Measurements from ENCODE around the gene COPS7B. TPM values are rescaled to one million over a fixed set of nuclear protein-coding genes. Genes with fewer than 3 reads are reported as not detected.

Gene COPS7B
- total RNA-seq, 1 experiment from 2014 or later: 41.3 TPM

DNA sequence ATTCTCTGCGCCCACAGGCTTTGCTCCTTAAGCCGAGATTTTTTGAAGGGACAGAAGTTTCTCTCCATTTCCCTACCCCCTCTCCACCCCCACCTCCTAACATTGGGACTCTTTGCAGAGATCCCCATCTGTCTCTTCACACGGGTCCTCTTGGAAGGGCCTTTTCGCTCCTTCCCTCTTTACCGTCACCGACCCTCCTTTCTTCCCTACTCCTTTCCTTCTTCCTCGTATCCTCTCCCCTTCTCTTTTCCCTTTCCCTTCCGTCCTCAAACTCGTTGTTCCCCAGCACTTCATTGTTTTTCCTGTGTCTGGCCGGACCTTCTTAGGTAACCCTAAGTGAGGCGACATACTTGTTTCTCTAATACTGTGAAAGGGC lies 660 bp downstream of the COPS7B start:
- Histone ChIP-seq H3K27ac (ENCODE audit: low read length) (peak overlapping the region; percentile 91), H3K9me3 (ENCODE audit: control insufficient read depth, insufficient read depth, low read depth, low read length) (no peaks in the 10 kb centered on the region), H3K4me3 (ENCODE audit: low read depth in 2 of 2, low read length in 2 of 2) (peak overlapping the region; percentile 68 to 74), H3K4me1 (ENCODE audit: control insufficient read depth, insufficient read depth, low read length) (peaks cover 31% of the 10 kb centered on the region), H3K36me3 (ENCODE audit: control insufficient read depth, insufficient read depth, low read length) (peaks cover 9% of the 10 kb centered on the region), H3K27me3 (ENCODE audit: control insufficient read depth, insufficient read depth, low read length) (no peaks in the 10 kb centered on the region)
- BruUV-seq (replicated peaks): no TSS peak
- TF ChIP-seq, protein P1, sequence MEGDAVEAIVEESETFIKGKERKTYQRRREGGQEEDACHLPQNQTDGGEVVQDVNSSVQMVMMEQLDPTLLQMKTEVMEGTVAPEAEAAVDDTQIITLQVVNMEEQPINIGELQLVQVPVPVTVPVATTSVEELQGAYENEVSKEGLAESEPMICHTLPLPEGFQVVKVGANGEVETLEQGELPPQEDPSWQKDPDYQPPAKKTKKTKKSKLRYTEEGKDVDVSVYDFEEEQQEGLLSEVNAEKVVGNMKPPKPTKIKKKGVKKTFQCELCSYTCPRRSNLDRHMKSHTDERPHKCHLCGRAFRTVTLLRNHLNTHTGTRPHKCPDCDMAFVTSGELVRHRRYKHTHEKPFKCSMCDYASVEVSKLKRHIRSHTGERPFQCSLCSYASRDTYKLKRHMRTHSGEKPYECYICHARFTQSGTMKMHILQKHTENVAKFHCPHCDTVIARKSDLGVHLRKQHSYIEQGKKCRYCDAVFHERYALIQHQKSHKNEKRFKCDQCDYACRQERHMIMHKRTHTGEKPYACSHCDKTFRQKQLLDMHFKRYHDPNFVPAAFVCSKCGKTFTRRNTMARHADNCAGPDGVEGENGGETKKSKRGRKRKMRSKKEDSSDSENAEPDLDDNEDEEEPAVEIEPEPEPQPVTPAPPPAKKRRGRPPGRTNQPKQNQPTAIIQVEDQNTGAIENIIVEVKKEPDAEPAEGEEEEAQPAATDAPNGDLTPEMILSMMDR (IDR thresholded peaks at IDR 0.05): peak; percentile 52
- TF ChIP-seq, protein P2, sequence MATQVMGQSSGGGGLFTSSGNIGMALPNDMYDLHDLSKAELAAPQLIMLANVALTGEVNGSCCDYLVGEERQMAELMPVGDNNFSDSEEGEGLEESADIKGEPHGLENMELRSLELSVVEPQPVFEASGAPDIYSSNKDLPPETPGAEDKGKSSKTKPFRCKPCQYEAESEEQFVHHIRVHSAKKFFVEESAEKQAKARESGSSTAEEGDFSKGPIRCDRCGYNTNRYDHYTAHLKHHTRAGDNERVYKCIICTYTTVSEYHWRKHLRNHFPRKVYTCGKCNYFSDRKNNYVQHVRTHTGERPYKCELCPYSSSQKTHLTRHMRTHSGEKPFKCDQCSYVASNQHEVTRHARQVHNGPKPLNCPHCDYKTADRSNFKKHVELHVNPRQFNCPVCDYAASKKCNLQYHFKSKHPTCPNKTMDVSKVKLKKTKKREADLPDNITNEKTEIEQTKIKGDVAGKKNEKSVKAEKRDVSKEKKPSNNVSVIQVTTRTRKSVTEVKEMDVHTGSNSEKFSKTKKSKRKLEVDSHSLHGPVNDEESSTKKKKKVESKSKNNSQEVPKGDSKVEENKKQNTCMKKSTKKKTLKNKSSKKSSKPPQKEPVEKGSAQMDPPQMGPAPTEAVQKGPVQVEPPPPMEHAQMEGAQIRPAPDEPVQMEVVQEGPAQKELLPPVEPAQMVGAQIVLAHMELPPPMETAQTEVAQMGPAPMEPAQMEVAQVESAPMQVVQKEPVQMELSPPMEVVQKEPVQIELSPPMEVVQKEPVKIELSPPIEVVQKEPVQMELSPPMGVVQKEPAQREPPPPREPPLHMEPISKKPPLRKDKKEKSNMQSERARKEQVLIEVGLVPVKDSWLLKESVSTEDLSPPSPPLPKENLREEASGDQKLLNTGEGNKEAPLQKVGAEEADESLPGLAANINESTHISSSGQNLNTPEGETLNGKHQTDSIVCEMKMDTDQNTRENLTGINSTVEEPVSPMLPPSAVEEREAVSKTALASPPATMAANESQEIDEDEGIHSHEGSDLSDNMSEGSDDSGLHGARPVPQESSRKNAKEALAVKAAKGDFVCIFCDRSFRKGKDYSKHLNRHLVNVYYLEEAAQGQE (IDR thresholded peaks at IDR 0.05; ENCODE audit: insufficient read depth in 1 of 2, low read depth in 2 of 2, low read length in 1 of 2): no peak
- TF ChIP-seq TCF7L2 (IDR thresholded peaks at IDR 0.05; ENCODE audit: low read depth, low read length): no peak
- TF ChIP-seq SIN3A (IDR thresholded peaks at IDR 0.05; ENCODE audit: borderline replicate concordance, insufficient read depth, low read depth, low read length): no peak
- no peak for TF ChIP-seq POLR2AphosphoS5 (IDR thresholded peaks at IDR 0.05; ENCODE audit: low read depth, low read length)
- ChIA-PET POLR2A (no interaction called here), CTCF (interaction anchor here (0.5 kb wide), 1 partner anchor 104 kb away, joined by 3 read pairs; no protein-coding TSS in a partner anchor)
- intact Hi-C loops (cut with micrococcal nuclease; ENCODE audit: unreplicated experiment) (loop anchor here (10.0 kb wide), 1 partner anchor 172 kb away; no protein-coding TSS in a partner anchor), in situ Hi-C loops (cut with HindIII; ENCODE audit: low pct_unique_long_range_greater_than_20kb, low sequenced_read_pairs) (no loop called here)
- no peak for DNase-seq (ENCODE audit: low read depth, low spot score)
- ATAC-seq: no peak; the same call in 1 of the 2 replicates

DNA sequence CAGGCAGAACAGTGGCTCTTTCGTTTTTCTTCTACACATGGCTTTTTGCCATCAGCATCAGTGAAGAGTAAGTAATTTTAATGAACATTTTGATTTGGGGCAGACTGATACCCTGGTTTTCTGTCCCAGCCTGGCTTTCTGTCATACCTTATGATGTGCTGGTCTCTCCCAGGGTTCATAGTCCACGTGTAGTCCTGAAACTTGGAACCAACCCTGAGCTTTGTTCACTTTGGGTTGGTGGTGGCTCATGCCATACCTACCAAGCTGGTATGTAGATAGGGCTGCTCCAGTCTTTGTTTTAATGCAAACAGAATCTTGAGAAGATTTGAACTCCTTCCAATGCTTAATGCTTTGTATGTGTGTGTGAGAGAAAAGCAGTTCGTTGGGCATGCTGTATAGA lies 4.9 kb downstream of the COPS7B start:
- no TSS peak for BruUV-seq (replicated peaks)
- peaks cover 9% of the 10 kb centered on the region for H3K36me3 ChIP-seq (ENCODE audit: control insufficient read depth, insufficient read depth, low read length)
- TF ChIP-seq, protein P1 (IDR thresholded peaks at IDR 0.05): no peak
- TF ChIP-seq, protein P2 (IDR thresholded peaks at IDR 0.05; ENCODE audit: insufficient read depth in 1 of 2, low read depth in 2 of 2, low read length in 1 of 2): no peak
- TF ChIP-seq TCF7L2 (IDR thresholded peaks at IDR 0.05; ENCODE audit: low read depth, low read length) (no peak), SIN3A (IDR thresholded peaks at IDR 0.05; ENCODE audit: borderline replicate concordance, insufficient read depth, low read depth, low read length) (no peak), POLR2AphosphoS5 (IDR thresholded peaks at IDR 0.05; ENCODE audit: low read depth, low read length) (no peak)

More for the DNA sequence above, 4.9 kb downstream of the COPS7B start:
- ChIA-PET POLR2A (no interaction called here), CTCF (no interaction called here)
- ATAC-seq (no peak), DNase-seq (ENCODE audit: low read depth, low spot score) (no peak)
- Histone ChIP-seq H3K4me3 (ENCODE audit: low read depth in 2 of 2, low read length in 2 of 2) (no peak overlapping the region), H3K4me1 (ENCODE audit: control insufficient read depth, insufficient read depth, low read length) (peaks cover 7% of the 10 kb centered on the region; the same call in 1 of the 2 replicates), H3K27ac (ENCODE audit: low read length) (no peak overlapping the region), H3K27me3 (ENCODE audit: control insufficient read depth, insufficient read depth, low read length) (no peaks in the 10 kb centered on the region), H3K9me3 (ENCODE audit: control insufficient read depth, insufficient read depth, low read depth, low read length) (no peaks in the 10 kb centered on the region)
- intact Hi-C loops (cut with micrococcal nuclease; ENCODE audit: unreplicated experiment): no loop called here
- in situ Hi-C loops (cut with HindIII; ENCODE audit: low pct_unique_long_range_greater_than_20kb, low sequenced_read_pairs): no loop called here

Measured in Panc1 (cell line).